Vagina (tissue), 2 donors: ENCODE measurements around the gene OARD1.

Experiments
- CTCF ChIP-seq, 3 experiments: fragments of 450-650 bp in 2 of 3; fragments of 200-600 bp in 1 of 3; sonication (generic) in 1 of 3; IDR thresholded peaks; one replicate each; pipeline ENCODE4 v1.5.1; 2017 to 2019; ENCODE audit warnings: antibody characterized with exemption in 3 of 3, mild to moderate bottlenecking in 2 of 3, moderate library complexity in 2 of 3
- POLR2A ChIP-seq, 2 donors: fragments of 450-650 bp; IDR thresholded peaks; one replicate each; pipeline ENCODE4 v1.6.1; 2017; ENCODE audit warnings: antibody characterized with exemption in 2 of 2, mild to moderate bottlenecking in 2 of 2, moderate library complexity in 2 of 2
- POLR2AphosphoS5 ChIP-seq, 2 donors: sonication (generic); formaldehyde crosslinking; IDR thresholded peaks; one replicate each; pipeline ENCODE4 v1.9.0; 2017; ENCODE audit warnings: antibody characterized with exemption in 2 of 2, mild to moderate bottlenecking in 2 of 2, low read depth in 1 of 2; ENCODE audit not compliant: insufficient read depth in 1 of 2

GRCh38 chr6:41043151-41043550, 29.0 kb downstream of the OARD1 start:
- TF ChIP-seq CTCF (IDR thresholded peaks at IDR 0.05) (no peak), POLR2AphosphoS5 (IDR thresholded peaks at IDR 0.05; ENCODE audit: insufficient read depth in 1 of 2, low read depth in 1 of 2) (no peak), POLR2A (IDR thresholded peaks at IDR 0.05) (no peak)
